Effector CD8-positive, alpha-beta T cell (primary cell): ENCODE results near the gene TPGS2.
"Not testable (repeated sequence)": the region's sequence is repeated elsewhere in the genome, so short reads cannot be mapped to it uniquely, and the experiment has no call there.

Experiments
- DNase-seq: peaks from one replicate; lab custom pipeline; 2025; lab: John Stamatoyannopoulos, UW

TPGS2 gene

GRCh38 chr18:36821681-36822080 is 7.1 kb downstream of the TPGS2 start:
- no peak for DNase-seq

- DNase-seq = no peak
These were observed 9.2 kb downstream of the TPGS2 start for GRCh38 chr18:36819621-36820020.

- DNase-seq = no peak
These were observed 10.2 kb downstream of the TPGS2 start for GRCh38 chr18:36818652-36819051.

GRCh38 chr18:36817039-36817438 is 11.8 kb downstream of the TPGS2 start:
- no peak for DNase-seq

GRCh38 chr18:36816096-36816495 is 12.7 kb downstream of the TPGS2 start:
- DNase-seq = not testable (repeated sequence)

GRCh38 chr18:36814994-36815393 is 13.8 kb downstream of the TPGS2 start:
- DNase-seq = no peak

- no peak for DNase-seq
These were observed 15.0 kb downstream of the TPGS2 start for GRCh38 chr18:36813824-36814223.

GRCh38 chr18:36813101-36813775 is 15.6 kb downstream of the TPGS2 start:
- DNase-seq = no peak

GRCh38 chr18:36812678-36813077 is 16.1 kb downstream of the TPGS2 start:
- DNase-seq = no peak

- DNase-seq = no peak
These were observed 16.8 kb downstream of the TPGS2 start for GRCh38 chr18:36811955-36812354.

GRCh38 chr18:36811430-36811829 is 17.4 kb downstream of the TPGS2 start:
- no peak for DNase-seq

- peak; percentile 9 for DNase-seq
These were observed 19.0 kb downstream of the TPGS2 start for GRCh38 chr18:36809590-36810381.

- no peak for DNase-seq
These were observed 20.1 kb downstream of the TPGS2 start for GRCh38 chr18:36808681-36809080.

- DNase-seq = no peak
These were observed 23.7 kb downstream of the TPGS2 start for GRCh38 chr18:36805105-36805504.

- DNase-seq = no peak
These were observed 29.9 kb downstream of the TPGS2 start for GRCh38 chr18:36798738-36799473.

GRCh38 chr18:36792634-36793283 is 36.0 kb downstream of the TPGS2 start:
- DNase-seq = no peak

GRCh38 chr18:36786686-36787085 is 42.1 kb downstream of the TPGS2 start:
- no peak for DNase-seq

- DNase-seq = no peak
These were observed 45.0 kb downstream of the TPGS2 start for GRCh38 chr18:36783792-36784191.

GRCh38 chr18:36782710-36783109 is 46.1 kb downstream of the TPGS2 start:
- DNase-seq = no peak

- DNase-seq = no peak
These were observed 48.1 kb downstream of the TPGS2 start for GRCh38 chr18:36780748-36781147.

- no peak for DNase-seq
These were observed 51.2 kb downstream of the TPGS2 start for GRCh38 chr18:36777566-36777965.

GRCh38 chr18:36776650-36777049 is 52.2 kb downstream of the TPGS2 start:
- DNase-seq = no peak
